ACC112 (cell line): ENCODE results near the gene ARAP1.

Source experiments
- H2AFZ ChIP-seq: fragments of 200-600 bp; sonication (generic); one replicate; pipeline ENCODE4 v1.6.0; 2017; ENCODE audit warnings: antibody characterized with exemption, low read length; ENCODE audit not compliant: unreplicated experiment
- H3K27ac ChIP-seq: fragments of 200-600 bp; sonication (generic); 2 replicates; pipeline ENCODE4 v1.5.1; 2014; ENCODE audit warnings: low read depth, mild to moderate bottlenecking, antibody characterized with exemption, low read length, moderate library complexity
- H3K27me3 ChIP-seq: fragments of 200-600 bp; sonication (generic); 2 replicates; pipeline ENCODE4 v1.6.1; 2014; ENCODE audit warnings: mild to moderate bottlenecking, antibody characterized with exemption, low read length, moderate library complexity, mixed read lengths; ENCODE audit not compliant: insufficient read depth
- H3K36me3 ChIP-seq: fragments of 200-600 bp; sonication (generic); 2 replicates; pipeline ENCODE4 v1.6.1; 2016; ENCODE audit warnings: mild to moderate bottlenecking, antibody characterized with exemption, low read length, moderate library complexity, mixed read lengths; ENCODE audit not compliant: insufficient read depth
- H3K4me1 ChIP-seq: fragments of 200-600 bp; sonication (generic); one replicate; pipeline ENCODE4 v1.6.1; 2016; ENCODE audit warnings: low read length, mixed read lengths; ENCODE audit not compliant: insufficient read depth, unreplicated experiment, control insufficient read depth
- H3K4me3 ChIP-seq: fragments of 200-600 bp; sonication (generic); 2 replicates; pipeline ENCODE4 v1.5.1; 2014; ENCODE audit warnings: mild to moderate bottlenecking, low read depth, low read length
- H3K79me2 ChIP-seq: fragments of 200-600 bp; sonication (generic); one replicate; pipeline ENCODE4 v1.6.0; 2016; ENCODE audit warnings: low read length; ENCODE audit not compliant: control insufficient read depth, unreplicated experiment, insufficient read depth

ARAP1 gene

DNA sequence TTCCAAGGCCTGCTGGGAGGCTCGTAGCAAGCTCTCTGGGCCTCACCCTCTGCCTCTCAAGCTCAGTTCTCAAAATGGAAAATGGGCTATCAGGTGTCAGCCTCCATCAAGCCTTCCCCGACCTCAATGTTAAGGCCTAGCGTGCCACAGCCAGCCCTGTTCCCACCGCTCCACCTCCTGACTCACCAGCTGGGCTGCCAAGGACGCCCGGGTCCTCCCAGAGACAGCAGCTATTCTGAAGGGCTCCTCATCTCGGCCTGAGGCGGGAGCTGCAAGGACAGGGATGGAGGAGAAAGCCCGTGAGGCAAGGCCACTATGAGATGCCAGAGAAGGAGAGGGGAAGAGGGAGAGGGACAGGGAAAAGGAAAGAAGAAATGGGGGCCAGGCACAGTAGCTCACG is 19.9 kb downstream of the ARAP1 start:
- Histone ChIP-seq H3K4me1 (peaks cover 31% of the 10 kb centered on the region), H3K36me3 (no peaks in the 10 kb centered on the region), H3K27me3 (no peaks in the 10 kb centered on the region), H3K79me2 (peaks cover 5% of the 10 kb centered on the region), H2AFZ (no peak overlapping the region), H3K4me3 (no peak overlapping the region), H3K27ac (no peak overlapping the region)

DNA sequence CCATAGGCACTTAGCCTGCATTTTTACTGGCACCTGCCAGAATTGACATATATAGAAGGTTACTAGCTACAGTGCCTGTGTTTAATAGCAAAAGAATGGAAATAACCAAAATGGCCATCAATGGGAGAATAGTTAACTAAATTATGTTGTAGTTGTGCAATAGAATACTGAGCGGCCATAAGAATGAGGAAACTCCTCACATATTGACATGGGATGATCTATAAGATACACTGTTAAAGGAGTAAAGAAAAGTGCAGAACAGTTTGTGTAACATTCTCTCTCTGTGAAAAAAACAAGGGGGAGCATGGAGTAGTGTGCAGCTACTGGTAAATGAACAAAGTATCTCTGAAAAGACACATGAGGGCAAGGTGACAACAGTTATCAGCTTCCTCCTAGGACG is 21.5 kb downstream of the ARAP1 start:
- Histone ChIP-seq H2AFZ (no peak overlapping the region), H3K79me2 (peaks cover 8% of the 10 kb centered on the region), H3K4me3 (no peak overlapping the region)

DNA sequence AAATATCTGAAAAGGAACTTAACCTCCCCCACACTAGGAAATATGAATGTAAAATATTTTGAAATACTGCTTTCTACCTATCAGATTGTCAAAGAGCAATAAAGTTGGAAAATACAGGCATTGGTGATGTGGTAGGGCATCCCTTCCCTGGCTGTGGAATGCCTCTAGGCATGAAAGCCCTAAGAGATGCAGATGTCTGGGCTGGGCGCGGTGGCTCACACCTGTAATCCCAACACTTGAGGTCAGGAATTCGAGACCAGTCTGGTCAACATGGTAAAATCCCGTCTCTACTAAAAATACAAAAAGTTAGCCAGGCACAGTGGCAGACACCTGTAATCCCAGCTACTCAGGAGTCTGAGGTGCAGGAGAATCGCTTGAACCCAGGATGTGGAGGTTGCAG is 22.0 kb downstream of the ARAP1 start:
- Histone ChIP-seq H3K27me3 (no peaks in the 10 kb centered on the region), H3K4me1 (peaks cover 13% of the 10 kb centered on the region), H3K4me3 (no peak overlapping the region), H3K79me2 (peaks cover 8% of the 10 kb centered on the region), H3K36me3 (no peaks in the 10 kb centered on the region), H3K27ac (no peak overlapping the region), H2AFZ (no peak overlapping the region)

More for the DNA sequence above, 21.5 kb downstream of the ARAP1 start:
- Histone ChIP-seq H3K36me3 (no peaks in the 10 kb centered on the region), H3K27ac (no peak overlapping the region), H3K4me1 (peaks cover 18% of the 10 kb centered on the region), H3K27me3 (no peaks in the 10 kb centered on the region)

- no peaks in the 10 kb centered on the region for H3K27me3 ChIP-seq
- H3K4me1 ChIP-seq, result peaks cover 16% of the 10 kb centered on the region
- H3K4me3 ChIP-seq, result no peak overlapping the region
- no peaks in the 10 kb centered on the region for H3K36me3 ChIP-seq
- no peak overlapping the region for H3K27ac ChIP-seq
- H2AFZ ChIP-seq, result no peak overlapping the region
- H3K79me2 ChIP-seq, result peaks cover 21% of the 10 kb centered on the region
Observed at GRCh38 chr11:72727521-72727920, 24.7 kb downstream of the ARAP1 start.

DNA sequence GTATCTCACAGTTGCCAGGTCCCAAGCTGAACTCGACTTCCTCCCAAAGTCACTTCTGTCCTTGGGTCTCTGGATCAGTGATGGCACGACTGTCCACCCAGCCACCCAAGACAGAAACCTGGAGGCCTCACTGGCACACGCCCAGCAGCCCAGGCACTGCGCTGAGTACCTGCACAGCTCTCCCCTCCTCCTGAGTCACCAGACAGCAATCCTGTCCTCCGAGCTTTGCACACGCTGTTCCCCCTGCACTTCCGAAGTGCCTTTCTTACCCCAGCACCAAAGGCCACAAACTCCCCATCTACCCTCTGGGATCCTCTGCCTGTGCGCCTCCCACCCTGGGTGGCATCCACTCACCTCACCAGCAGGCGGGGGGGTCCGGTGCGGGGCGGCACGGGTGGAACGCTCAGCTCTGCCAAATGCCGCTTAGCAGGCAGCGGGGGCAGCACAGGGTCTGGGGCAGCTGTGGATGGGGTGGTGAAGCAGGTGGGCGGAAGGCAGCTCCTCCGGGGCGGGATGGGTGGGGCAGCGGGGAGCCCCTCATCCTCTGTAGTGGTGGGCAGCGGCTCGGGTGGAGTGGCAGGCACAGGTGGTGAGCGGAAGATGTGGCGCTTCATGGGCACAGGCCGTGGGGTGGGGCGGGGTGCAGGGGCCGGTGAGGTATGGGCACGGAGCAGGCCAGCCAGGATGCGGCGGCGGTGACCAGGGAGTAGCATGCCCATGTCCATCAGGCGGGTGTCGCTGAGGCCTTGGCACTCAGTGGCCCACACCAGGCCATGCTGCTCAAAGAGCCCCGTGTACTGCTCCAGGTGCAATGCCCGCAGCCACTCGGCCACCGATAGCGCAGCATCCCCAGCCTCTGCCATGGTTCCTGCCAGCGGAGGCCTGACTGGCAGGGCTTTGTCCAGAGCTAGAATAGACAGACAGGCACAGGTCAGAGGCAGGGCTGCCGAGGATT is 25.7 kb downstream of the ARAP1 start:
- Histone ChIP-seq H3K4me1 (peaks cover 17% of the 10 kb centered on the region), H3K27me3 (no peaks in the 10 kb centered on the region), H3K27ac (no peak overlapping the region), H2AFZ (no peak overlapping the region), H3K4me3 (no peak overlapping the region), H3K79me2 (peaks cover 24% of the 10 kb centered on the region), H3K36me3 (no peaks in the 10 kb centered on the region)

DNA sequence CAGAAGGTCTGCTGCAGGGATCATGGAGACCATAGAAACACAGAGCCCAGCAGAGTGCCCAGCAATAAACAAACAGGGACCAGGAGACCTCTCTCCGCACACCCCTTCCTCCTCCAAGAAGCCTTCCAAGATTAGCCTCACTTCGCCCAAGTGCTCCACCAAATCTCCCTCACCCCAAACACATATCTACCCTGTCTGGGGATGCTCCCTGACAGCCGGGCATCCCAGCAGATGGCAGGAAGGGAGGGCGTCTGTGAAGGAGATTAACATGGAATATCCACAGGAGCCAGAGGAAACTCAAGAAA is 26.5 kb downstream of the ARAP1 start:
- Histone ChIP-seq H3K27ac (no peak overlapping the region), H3K36me3 (no peaks in the 10 kb centered on the region), H3K4me3 (no peak overlapping the region), H3K27me3 (no peaks in the 10 kb centered on the region), H3K79me2 (peaks cover 33% of the 10 kb centered on the region), H3K4me1 (peaks cover 24% of the 10 kb centered on the region), H2AFZ (no peak overlapping the region)

- no peak overlapping the region for H3K27ac ChIP-seq
- H3K27me3 ChIP-seq, result no peaks in the 10 kb centered on the region
- H3K4me1 ChIP-seq, result peaks cover 29% of the 10 kb centered on the region
- H3K79me2 ChIP-seq, result peaks cover 39% of the 10 kb centered on the region
- H3K4me3 ChIP-seq, result no peak overlapping the region
- no peaks in the 10 kb centered on the region for H3K36me3 ChIP-seq
- no peak overlapping the region for H2AFZ ChIP-seq
Observed at GRCh38 chr11:72724851-72725723, 27.1 kb downstream of the ARAP1 start.

- Histone ChIP-seq H2AFZ (no peak overlapping the region), H3K27me3 (no peaks in the 10 kb centered on the region), H3K36me3 (no peaks in the 10 kb centered on the region), H3K4me3 (no peak overlapping the region), H3K4me1 (peaks cover 36% of the 10 kb centered on the region), H3K79me2 (peaks cover 49% of the 10 kb centered on the region), H3K27ac (no peak overlapping the region)
Observed at GRCh38 chr11:72724021-72724551, 28.1 kb downstream of the ARAP1 start.

DNA sequence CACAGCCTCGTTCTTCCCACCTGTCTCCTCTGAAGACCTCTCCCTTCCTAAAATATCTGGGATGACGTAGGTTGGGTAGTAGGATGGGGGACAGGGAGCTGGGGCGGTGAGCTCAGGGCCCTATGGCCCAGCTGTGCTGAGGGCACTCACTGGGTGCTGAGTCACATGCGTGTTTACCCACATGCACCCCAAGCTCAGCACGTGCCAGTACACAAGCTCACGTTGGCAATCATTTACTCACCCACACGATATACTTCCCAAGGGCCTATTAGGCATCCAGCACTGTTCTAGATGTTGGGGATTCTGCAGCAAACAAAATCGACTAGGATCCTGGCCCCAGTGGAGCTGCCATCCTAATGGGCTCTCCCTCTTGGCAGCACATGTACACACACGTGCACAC is 28.7 kb downstream of the ARAP1 start:
- no peak overlapping the region for H3K4me3 ChIP-seq
- no peaks in the 10 kb centered on the region for H3K27me3 ChIP-seq
- H2AFZ ChIP-seq, result no peak overlapping the region
- H3K79me2 ChIP-seq, result peaks cover 52% of the 10 kb centered on the region
- no peak overlapping the region for H3K27ac ChIP-seq
- no peaks in the 10 kb centered on the region; the same call in 1 of the 2 replicates for H3K36me3 ChIP-seq
- peaks cover 39% of the 10 kb centered on the region for H3K4me1 ChIP-seq

DNA sequence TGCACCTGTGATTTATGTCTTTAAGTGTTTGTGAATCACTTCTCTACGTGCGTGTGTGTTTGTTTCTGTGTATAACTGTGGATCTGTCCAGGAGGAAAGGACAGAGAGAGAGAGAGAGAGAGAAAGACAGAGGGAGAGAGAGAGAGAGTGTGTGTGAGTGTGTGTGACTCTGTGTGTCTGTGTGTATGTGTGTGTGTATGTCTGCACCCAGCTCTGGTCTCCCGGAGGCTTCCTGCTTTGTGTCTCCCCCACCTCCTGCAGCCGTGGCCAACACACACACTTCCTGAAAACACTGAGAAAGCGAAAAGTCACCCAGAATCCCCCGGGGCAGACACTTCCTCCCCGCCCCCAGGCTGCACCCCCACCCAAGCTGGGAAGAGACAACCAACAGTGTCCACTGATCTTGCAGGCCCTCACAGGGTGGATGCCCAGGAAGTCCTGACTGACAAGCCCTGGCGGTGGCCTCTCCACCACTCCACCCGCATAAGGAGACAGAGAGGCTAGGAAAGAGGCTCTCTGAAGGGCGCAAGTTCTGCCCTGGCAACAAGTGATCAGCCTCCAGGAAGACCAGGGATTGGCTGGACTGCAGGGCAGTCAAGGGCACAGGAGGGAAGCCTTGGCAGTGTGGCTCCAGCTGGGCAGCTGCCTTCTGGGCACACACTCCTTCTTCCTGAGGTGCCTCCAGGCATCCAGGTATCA is 30.0 kb downstream of the ARAP1 start:
- Histone ChIP-seq H2AFZ (peak overlapping the region; percentile 55), H3K36me3 (no peaks in the 10 kb centered on the region; the same call in 1 of the 2 replicates), H3K4me3 (peak overlapping the region; percentile 82), H3K79me2 (peaks cover 64% of the 10 kb centered on the region), H3K27me3 (no peaks in the 10 kb centered on the region), H3K27ac (peak overlapping the region; percentile 70), H3K4me1 (peaks cover 29% of the 10 kb centered on the region)
